NK-92 (cell line): Measurements from ENCODE around the gene NAV2.
"Not testable (repeated sequence)": the region's sequence is repeated elsewhere in the genome, so short reads cannot be mapped to it uniquely, and the experiment has no call there.

ENCODE experiments used
- DNase-seq: peaks from one replicate; lab custom pipeline; 2025; ENCODE audit not compliant: unreplicated experiment; lab: John Stamatoyannopoulos, UW

Gene NAV2

DNA sequence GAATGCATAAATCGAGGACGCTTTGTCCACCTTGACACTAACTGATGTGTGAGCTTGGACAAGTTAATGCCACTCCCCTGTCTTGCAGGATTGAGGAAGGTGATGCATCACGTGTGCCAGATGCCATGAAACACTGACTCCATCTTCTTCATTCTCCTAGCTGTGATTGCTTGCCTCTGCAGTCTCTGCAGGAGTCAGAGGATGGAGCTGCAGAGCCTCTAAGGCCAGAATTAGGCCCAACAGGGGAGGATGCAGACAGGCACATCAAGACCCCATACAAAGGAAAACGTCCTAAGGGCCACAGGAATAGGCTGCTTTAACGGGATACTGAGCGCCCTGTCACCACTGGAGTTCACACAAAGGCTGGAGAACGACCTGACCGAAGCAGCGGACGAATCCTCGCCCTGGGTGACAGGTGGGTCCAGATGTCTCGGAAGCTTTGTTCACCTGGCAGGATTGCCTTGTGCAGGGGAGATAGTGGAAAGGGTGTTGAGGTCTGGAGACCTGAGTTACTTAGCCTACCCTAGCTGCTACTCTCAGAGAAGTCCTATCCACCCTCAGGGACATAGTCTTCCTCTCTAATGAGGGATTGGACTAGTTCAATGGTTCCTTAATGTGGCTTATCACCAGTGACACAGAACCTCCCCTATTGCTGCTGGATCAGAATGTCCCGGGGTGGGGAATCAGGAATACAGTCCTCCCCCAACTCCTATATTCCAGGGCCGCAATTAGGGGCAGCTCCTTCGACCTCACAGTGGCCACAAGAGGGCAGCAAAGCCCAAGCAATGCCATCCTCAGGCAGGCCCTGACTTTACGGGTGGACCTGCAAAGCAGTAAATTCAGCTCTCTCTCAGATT is 415.3 kb downstream of the NAV2 start:
- DNase-seq: no peak

DNA sequence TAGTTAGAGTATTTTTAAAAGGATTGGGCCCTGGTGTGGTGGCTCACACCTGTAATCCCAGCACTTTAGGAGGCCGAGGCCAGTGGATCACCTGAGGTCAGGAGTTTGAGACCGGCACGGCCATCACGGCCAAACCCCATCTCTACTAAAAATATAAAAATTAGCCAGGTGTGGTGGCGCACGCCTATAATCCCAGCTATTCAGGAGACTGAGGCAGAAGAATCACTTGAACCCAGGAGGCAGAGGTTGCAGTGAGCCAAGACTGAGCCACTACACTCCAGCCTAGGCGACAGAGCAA is 415.8 kb downstream of the NAV2 start:
- not testable (repeated sequence) for DNase-seq

GRCh38 chr11:20129665-20130064 is 417.0 kb downstream of the NAV2 start:
- DNase-seq: no peak

DNA sequence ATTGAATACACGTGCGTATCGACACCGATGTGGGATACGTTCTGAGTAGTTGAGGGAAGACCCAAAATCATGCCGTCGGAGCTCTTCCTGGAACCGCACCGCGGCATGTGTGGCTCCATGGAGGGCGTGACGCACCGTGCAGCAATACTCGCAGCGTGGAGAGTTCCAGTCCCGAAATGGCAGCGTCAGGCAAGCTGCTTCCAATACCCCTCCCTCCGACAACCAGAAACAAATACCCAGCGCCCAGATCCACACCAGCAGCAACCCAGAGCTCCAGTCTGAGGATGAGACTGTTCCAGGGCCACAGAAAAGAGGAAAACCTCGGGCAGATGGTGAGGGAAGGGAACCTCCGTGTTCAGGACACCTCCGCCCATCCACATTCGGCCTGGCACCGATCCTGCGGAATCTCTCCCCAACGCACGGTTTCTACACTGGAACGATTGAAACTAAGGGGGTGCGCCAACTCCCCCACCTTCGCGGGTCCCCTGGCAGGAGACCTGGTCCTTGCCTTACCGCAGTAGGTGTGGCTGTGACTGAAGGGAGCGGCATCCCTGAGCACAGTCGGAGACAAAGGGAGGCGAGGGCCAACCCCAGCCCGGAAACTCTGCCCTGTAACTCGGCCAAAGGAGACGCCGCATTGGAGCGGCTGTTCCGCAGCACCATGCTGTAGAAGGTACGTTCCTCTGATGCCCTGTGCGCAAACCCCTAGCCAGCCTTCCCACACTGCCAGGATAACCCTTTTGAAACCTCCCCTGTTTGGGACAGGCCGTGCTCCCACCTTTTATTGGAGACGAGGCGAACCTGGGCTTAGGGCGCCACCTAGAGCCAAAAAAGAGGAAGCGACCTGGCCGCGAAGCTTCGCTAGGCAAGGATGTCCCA is 419.4 kb downstream of the NAV2 start:
- DNase-seq: no peak

GRCh38 chr11:20132667-20133039 is 420.0 kb downstream of the NAV2 start:
- no peak for DNase-seq

- DNase-seq: no peak
Measured at GRCh38 chr11:20134991-20135736, 422.5 kb downstream of the NAV2 start.

GRCh38 chr11:20137637-20138036 is 425.0 kb downstream of the NAV2 start:
- DNase-seq: no peak

- no peak for DNase-seq
Measured at GRCh38 chr11:20138707-20139106, 426.1 kb downstream of the NAV2 start.

DNA sequence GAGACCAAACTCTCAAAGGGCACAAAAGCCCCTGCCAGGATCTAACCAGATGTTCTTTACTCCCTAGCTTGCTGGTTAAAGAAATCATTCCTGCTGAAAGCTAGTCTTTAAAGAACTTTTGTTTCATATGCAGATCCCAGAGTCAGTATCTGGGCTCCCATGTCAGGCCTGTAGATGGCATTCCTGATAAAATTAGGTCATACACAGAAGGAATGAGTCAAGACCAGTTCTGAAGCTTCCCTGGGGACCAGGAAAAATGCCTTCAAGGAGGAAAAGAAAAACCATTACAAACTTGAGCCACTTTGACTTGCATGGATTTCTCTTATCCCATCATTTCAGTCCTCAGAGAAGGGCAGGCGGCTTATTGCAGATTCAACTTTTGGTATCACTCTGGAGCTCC is 441.7 kb downstream of the NAV2 start:
- DNase-seq: no peak

DNA sequence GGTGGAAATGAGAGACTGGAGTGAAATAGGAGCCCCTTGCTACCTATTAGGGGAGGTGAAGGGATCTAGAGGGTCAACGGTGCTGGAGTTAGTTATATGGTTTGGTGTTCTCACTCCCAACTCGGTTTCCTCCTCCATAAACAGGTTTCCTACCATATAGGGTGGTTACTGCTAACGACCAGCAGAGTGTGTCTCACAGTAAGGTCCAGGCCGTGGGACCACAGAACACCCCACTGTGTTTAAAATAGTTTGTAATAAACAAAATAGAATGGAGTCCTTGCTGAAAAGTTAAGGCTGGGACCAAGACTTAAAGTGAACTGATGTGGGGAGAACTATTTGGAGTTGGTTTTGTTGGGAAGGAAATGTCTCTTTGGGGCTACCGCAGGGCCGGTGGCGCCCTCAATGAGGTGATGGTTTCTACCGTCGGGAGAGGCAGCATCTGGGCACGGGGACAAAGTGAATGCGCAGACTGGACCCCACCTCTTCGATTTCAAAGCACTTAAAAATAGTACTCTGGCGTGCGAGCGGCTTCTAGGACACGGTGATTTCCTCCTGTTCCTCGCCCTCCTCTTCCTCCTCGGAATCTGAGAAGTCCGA is 443.1 kb downstream of the NAV2 start:
- DNase-seq: no peak

DNA sequence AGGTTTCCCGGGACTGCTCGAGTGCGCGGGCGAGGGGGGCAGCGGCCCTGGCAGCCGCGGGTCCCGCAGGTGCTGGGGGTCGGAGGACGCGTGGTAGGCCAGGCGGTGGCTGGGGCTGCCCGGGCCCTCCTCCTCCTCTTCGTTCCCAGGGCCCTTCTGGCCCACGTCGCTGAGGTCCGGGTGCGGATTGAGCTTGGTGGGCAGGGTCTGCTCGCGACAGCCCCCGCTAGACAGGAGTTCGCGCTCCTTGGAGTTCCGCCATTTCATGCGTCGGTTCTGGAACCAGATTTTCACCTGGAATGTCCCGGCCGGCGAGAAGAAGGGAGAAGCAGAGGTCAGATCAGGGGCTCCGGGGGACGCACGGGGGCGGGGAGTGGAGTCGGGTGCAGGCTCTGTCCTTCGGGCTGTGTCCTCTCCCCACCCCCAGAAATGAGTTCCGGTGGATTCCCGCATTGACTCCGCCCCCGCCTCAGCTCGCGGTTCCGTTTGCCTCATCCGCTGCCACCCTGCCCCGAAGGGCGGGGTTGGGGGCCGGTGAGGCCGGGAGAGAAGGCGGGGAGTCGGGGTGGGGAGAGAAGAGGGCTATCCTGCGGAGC is 443.7 kb downstream of the NAV2 start:
- no peak for DNase-seq

GRCh38 chr11:20156876-20157613 is 444.4 kb downstream of the NAV2 start:
- no peak for DNase-seq

GRCh38 chr11:20157728-20158127 is 445.1 kb downstream of the NAV2 start:
- no peak for DNase-seq

DNA sequence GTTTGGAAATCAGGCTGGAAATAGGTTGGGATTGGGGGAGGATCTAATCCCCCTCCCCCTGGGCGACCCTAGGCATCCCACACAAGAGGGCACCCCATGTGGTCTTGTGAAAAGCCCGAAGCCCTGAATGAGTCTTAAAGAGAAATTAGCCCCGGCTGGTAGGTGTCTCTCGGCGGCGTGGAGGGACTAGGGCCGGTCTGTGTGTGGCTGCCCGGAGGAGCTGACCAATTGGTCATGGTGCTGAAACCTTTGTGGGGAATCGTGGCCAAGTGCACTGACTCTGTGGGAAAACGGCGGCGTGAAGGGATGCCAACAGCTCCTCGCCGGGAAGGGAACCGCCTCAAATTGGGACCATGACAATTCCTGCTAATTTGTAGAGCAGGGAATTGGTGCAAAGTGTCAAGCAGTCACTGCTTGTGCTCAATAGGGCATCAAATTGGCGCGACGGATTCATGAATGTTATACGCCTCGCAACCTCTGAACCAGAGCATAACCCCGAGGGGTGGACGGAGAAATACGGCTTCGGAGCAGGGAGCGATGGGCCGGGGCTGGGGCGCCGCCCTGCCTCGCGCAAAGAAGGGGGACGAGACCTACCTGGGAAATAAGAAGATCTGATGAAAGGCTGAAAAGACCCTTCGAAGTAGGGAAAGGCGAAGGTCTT is 446.1 kb downstream of the NAV2 start:
- DNase-seq: no peak

- no peak for DNase-seq
Measured at GRCh38 chr11:20159466-20160381, 447.1 kb downstream of the NAV2 start.

DNA sequence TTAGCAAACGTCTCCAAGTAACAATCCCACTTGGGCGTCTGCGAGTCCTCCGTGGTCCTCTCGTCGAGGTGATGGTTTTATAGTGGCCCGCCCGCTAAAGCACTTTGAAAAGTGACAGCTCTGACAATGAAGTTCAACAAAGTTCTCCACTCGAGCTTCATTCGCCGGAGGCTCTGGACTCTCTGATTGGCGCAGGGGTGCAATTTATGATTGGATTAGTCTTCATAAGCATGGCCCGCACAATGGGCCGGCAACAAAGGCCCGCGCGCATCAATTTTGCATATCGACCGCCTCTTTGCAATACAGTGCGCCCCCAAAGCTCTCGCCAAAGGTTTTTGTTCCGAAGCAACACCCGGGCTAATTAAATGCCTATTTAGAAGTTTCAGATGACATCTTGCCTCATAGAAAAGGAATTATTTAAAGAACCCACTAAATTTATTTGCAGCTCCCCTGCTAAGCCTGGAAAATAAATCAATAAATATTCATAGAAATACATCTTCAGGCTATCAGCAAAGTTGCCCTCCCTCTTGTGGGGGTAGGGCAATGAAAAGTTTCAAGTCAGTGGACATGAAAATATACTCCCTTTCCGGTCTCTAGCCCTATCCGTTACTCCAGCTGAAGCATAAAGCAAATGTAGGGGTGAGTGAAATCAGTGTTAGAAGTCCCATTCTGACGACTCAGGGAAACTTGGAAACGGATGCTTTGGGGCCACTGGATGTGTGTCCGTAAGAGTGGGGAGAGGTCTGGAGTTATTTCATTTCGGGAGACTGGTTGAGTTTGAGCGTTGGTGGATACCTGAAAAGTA is 448.0 kb downstream of the NAV2 start, which contains the start of gene DBX1:
TSS of gene DBX1 (minus strand) at position 51 of the 805 bp plus-strand sequence. CDS start 151 bp downstream, outside the sequence.
- DNase-seq: no peak

GRCh38 chr11:20161230-20161918 is 448.7 kb downstream of the NAV2 start:
- DNase-seq: no peak
